A673 (cell line): ENCODE results near the gene CARD6. TPM values are rescaled to one million over a fixed set of nuclear protein-coding genes. Genes with fewer than 3 reads are reported as not detected.

ENCODE experiments used
- BruUV-seq: library from RNA; stranded (reverse); fragments of 400-500 nt; replicated peaks from 2 replicates; lab custom pipeline; 2021; lab: Mats Ljungman, UMichigan
- CTCF ChIA-PET: fragments of 300-600 bp; sonication (Branson Sonifier 250); formaldehyde crosslinking; loops from one replicate; lab custom pipeline; 2022; ENCODE audit warnings: antibody characterized with exemption; lab: Charles Lee
- POLR2A ChIA-PET: fragments of 300-600 bp; sonication (Branson Sonifier 250); formaldehyde crosslinking; loops from one replicate; lab custom pipeline; 2022; ENCODE audit warnings: antibody characterized with exemption; ENCODE audit not compliant: low non-redundant PET; lab: Charles Lee
- DNase-seq: peaks from one replicate; pipeline ENCODE4 v3.0.0-alpha.2; 2015; ENCODE audit warnings: low spot score
- H3K27ac ChIP-seq: fragments of 200-600 bp; sonication (generic); 2 replicates; pipeline ENCODE4 v1.5.1; 2016; ENCODE audit warnings: mixed run types, low read depth, mild to moderate bottlenecking, mixed read lengths, antibody characterized with exemption, low read length; ENCODE audit not compliant: poor library complexity, severe bottlenecking
- H3K27me3 ChIP-seq: fragments of 200-600 bp; sonication (generic); replicated peaks from 2 replicates; pipeline ENCODE4 v1.6.1; 2017; ENCODE audit warnings: mixed run types, low read depth, mild to moderate bottlenecking, mixed read lengths, antibody characterized with exemption, low read length; ENCODE audit not compliant: insufficient read depth, poor library complexity
- H3K36me3 ChIP-seq: fragments of 200-600 bp; sonication (generic); 2 replicates; pipeline ENCODE4 v1.6.1; 2016; ENCODE audit warnings: mixed run types, mild to moderate bottlenecking, mixed read lengths, antibody characterized with exemption, low read length; ENCODE audit not compliant: insufficient read depth, poor library complexity, severe bottlenecking
- H3K4me1 ChIP-seq: fragments of 200-600 bp; sonication (generic); 2 replicates; pipeline ENCODE4 v1.6.1; 2017; ENCODE audit warnings: mixed run types, mild to moderate bottlenecking, mixed read lengths, antibody characterized with exemption, low read length; ENCODE audit not compliant: insufficient read depth, poor library complexity, severe bottlenecking
- H3K4me3 ChIP-seq: fragments of 200-600 bp; sonication (generic); 2 replicates; pipeline ENCODE4 v1.5.1; 2016; ENCODE audit warnings: low read depth, mixed run types, mild to moderate bottlenecking, mixed read lengths, low read length; ENCODE audit not compliant: poor library complexity, severe bottlenecking
- H3K9me3 ChIP-seq: fragments of 200-600 bp; sonication (generic); 2 replicates; pipeline ENCODE4 v1.6.1; 2016; ENCODE audit warnings: mixed run types, low read depth, mild to moderate bottlenecking, mixed read lengths, antibody characterized with exemption, low read length; ENCODE audit not compliant: poor library complexity, severe bottlenecking
- EZH2 ChIP-seq: fragments of 200-600 bp; sonication (generic); IDR thresholded peaks from 2 replicates; pipeline ENCODE4 v1.6.1; 2017; ENCODE audit warnings: borderline replicate concordance, low read depth, mild to moderate bottlenecking, mixed read lengths, antibody characterized with exemption, low read length; ENCODE audit not compliant: poor library complexity, severe bottlenecking
- intact Hi-C: fragments of 100-400 bp; cut with micrococcal nuclease; formaldehyde crosslinking; loops from one replicate; pipeline ENCODE4 v1.10.0; 2022; ENCODE audit not compliant: unreplicated experiment
- total RNA-seq: library from RNA; stranded (reverse); gene quantifications from 2 replicates; pipeline ENCODE4 v1.2.3, GENCODE V29; 2021
- TF ChIP-seq, protein P1 (sequence below): fragments of 300-800, 200-600 bp; sonication (generic); conservative IDR thresholded peaks from 2 replicates; pipeline ENCODE4 v1.5.1; 2017; ENCODE audit warnings: low read depth, mild to moderate bottlenecking, antibody characterized with exemption, low read length, moderate library complexity, mixed read lengths

Gene CARD6
- total RNA-seq, 1 experiment from 2014 or later, result 8.9 TPM

DNA sequence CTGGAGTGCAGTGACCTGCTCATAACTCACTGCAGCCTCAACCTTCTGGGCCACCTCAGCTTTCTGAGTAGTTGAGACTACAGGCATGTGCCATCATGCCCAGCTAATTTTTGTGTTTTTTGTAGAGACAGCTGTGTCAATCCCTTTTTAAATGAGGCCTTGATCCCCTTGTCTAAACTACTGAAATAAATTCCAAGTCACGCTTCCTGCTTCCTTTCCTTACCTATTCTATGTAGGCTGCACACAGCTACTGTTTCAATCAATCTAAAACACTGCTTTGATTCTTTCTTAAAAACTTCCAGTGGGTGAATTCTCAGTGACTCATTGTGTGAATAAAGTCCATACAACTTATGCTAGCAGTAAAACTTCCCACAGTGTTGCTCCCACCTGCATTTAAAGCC, 65.2 kb downstream of the CARD6 start:
- POLR2A ChIA-PET, result no interaction called here

DNA sequence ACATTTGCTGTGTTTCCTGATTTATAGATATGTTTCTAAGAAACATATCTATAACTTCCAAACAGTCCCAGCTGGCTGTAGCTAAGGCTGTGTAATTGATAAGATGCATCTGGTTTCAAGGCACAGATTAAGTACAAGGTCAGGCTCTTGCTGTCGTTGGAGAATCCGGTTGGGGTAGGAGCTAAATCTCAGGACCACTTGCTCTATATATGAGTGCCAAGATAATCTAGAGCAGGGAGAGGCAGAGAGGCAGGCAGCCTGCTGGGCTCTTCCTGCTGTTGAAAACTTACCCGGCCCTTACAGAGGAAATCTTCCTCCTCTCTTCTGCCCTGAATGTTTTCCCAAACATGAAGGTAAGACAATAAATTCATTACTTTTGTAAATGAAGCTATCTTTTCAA, 68.1 kb downstream of the CARD6 start, which contains the start of gene C7:
C7 (plus strand) TSS at position 234 of the 400 bp plus-strand sequence; CDS start at position 348, 114 bp downstream.
- Histone ChIP-seq H3K4me3 (no peak within 1 kb of the TSS), H3K36me3 (no peaks in the 10 kb centered on the region), H3K4me1 (peaks cover 9% of the 10 kb centered on the region), H3K9me3 (no peaks in the 10 kb centered on the region), H3K27me3 (no peaks in the 10 kb centered on the region), H3K27ac (no peak within 1 kb of the TSS)
- ChIA-PET CTCF (no interaction called here), POLR2A (no interaction called here)
- TF ChIP-seq, protein P1, sequence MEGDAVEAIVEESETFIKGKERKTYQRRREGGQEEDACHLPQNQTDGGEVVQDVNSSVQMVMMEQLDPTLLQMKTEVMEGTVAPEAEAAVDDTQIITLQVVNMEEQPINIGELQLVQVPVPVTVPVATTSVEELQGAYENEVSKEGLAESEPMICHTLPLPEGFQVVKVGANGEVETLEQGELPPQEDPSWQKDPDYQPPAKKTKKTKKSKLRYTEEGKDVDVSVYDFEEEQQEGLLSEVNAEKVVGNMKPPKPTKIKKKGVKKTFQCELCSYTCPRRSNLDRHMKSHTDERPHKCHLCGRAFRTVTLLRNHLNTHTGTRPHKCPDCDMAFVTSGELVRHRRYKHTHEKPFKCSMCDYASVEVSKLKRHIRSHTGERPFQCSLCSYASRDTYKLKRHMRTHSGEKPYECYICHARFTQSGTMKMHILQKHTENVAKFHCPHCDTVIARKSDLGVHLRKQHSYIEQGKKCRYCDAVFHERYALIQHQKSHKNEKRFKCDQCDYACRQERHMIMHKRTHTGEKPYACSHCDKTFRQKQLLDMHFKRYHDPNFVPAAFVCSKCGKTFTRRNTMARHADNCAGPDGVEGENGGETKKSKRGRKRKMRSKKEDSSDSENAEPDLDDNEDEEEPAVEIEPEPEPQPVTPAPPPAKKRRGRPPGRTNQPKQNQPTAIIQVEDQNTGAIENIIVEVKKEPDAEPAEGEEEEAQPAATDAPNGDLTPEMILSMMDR, result no peak
- no peak for TF ChIP-seq EZH2
- DNase-seq, result peak; percentile 39
- intact Hi-C loops, result loop anchor here (5.0 to 10.0 kb wide), 2 partner anchors 363 to 616 kb away; no protein-coding TSS in a partner anchor
- BruUV-seq, result no TSS peak

More for the DNA sequence above, 65.2 kb downstream of the CARD6 start:
- CTCF ChIA-PET, result interaction anchor here (0.6 to 0.7 kb wide), 2 partner anchors 12 to 116 kb away, joined by 4 to 10 read pairs; no protein-coding TSS in a partner anchor
- no TSS peak for BruUV-seq
- Histone ChIP-seq H3K36me3 (no peaks in the 10 kb centered on the region), H3K27me3 (no peaks in the 10 kb centered on the region), H3K9me3 (no peaks in the 10 kb centered on the region), H3K4me3 (no peak overlapping the region), H3K27ac (no peak overlapping the region), H3K4me1 (peaks cover 12% of the 10 kb centered on the region)
- intact Hi-C loops, result loop anchor here (5.0 to 10.0 kb wide), 2 partner anchors 366 to 618 kb away; no protein-coding TSS in a partner anchor
- DNase-seq, result no peak
- TF ChIP-seq EZH2, result no peak
- TF ChIP-seq, protein P1, result no peak

DNA sequence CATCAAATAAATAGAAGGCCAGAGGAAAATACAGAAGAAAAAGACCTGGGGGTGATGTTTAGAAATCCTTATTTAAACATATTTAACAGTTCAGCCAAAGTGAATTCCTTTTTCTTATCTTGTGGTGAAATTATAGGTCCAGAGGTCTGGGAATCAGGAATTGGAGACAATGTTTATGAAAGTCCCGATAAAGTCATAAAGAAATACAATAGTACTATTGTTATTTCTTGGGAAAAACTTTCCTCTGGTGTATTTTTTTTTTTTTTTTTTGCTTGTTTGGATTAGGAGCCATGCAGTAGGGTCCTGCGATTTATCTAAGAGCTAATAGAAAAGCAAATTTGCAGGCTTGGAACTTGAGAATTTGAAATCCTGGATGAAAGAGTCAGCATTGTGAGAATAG, 68.6 kb downstream of the CARD6 start:
- TSS peak; percentile 76 for BruUV-seq
- peaks cover 5% of the 10 kb centered on the region for H3K4me1 ChIP-seq
- CTCF ChIA-PET, result no interaction called here
- intact Hi-C loops, result loop anchor here (5.0 to 10.0 kb wide), 2 partner anchors 363 to 615 kb away; no protein-coding TSS in a partner anchor
- no peaks in the 10 kb centered on the region for H3K36me3 ChIP-seq
- H3K9me3 ChIP-seq, result no peaks in the 10 kb centered on the region
- H3K4me3 ChIP-seq, result no peak overlapping the region
- H3K27ac ChIP-seq, result no peak overlapping the region
- no peaks in the 10 kb centered on the region for H3K27me3 ChIP-seq
- TF ChIP-seq, protein P1, result no peak
- TF ChIP-seq EZH2, result no peak
- POLR2A ChIA-PET, result interaction anchor here (0.6 kb wide), 1 partner anchor 81 kb away, joined by 7 read pairs; no protein-coding TSS in a partner anchor
- DNase-seq, result no peak

Other genes with a start within 250 kb of the CARD6 start
- 2.1 and 2.5 TPM in 2 replicates for gene PTGER4, start 161.5 kb upstream of the CARD6 start, total RNA-seq
- gene TTC33, start 85.4 kb upstream of the CARD6 start, total RNA-seq, result 17.0 and 19.1 TPM in 2 replicates
- 114 TPM in 2 replicates for gene PRKAA1, start 43.0 kb upstream of the CARD6 start, total RNA-seq
- gene RPL37, start 6.1 kb upstream of the CARD6 start, total RNA-seq, result 1,502 and 1,533 TPM in 2 replicates
- gene C7, start 68.1 kb downstream of the CARD6 start, total RNA-seq, result 11.7 and 22.3 TPM in 2 replicates
- not detected in 2 replicates for gene MROH2B, start 230.0 kb downstream of the CARD6 start, total RNA-seq